ENCODE results near the gene IARS2. TPM values are rescaled to one million over a fixed set of nuclear protein-coding genes. Genes with fewer than 3 reads are reported as not detected.
"Not testable (repeated sequence)": the region's sequence is repeated elsewhere in the genome, so short reads cannot be mapped to it uniquely, and the experiment has no call there.

The IARS2 gene
- total RNA-seq, 2 donors from 2014 or later = 77.7 to 93.4 TPM

DNA sequence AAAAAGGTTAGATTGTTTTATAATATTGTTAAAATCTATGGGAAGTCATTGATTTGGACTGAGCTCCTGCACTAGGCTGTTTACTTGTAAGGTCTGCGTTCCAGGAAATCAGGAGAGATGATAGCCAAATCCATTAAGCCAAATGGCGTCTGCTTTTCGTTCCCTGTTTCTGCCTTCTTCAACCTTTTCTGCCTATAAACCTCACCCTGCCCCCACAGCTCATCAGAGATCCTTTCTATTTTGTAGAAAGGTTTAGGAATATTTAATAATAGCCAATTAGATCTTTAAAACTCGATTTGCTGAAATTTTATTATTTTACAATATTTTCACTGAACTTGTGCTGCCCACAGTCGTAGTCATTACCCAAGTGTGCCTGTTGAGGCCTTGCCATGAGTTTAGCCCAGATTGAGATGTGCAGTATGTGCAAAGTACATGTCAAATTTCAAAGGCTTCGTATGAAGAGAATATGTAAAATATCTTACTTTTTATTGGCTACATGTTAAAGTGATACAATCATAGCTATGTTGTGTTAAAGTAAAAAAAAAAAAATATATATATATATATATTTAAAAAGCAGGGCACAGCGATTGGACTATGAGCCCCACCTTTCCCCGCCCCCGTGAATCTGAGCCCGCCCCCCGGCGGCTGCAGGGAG, 444 bp upstream of the IARS2 start:
- ATAC-seq (no peak), DNase-seq (no peak)
- intact Hi-C loops (cut with DNase I, micrococcal nuclease) = loop anchor here in 1 of 2 donors (5.0 kb wide), 1 partner anchor 46 kb away; the partner anchor contains the start of gene EPRS1

DNA sequence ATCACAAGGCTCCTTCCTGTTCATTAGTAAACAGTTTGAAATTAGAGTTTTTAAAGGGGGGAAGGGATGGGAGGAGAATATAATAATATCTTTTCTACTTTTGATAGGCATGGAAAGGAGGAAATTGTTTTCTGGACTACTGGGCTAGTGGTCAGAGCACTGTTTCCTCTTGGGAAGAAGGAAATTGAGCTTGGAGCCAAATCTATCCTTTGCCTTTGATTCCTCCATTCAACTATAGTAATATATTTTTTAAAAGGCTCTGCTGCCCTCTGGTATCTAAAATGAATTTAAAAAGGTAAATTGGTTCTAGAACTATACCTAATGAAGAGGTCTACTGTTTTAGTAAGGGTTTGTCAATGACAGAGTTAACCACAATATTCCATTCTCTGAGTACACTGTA, 5.9 kb downstream of the IARS2 start:
- DNase-seq = no peak
- intact Hi-C loops (cut with DNase I, micrococcal nuclease) = no loop called here
- ATAC-seq = no peak

DNA sequence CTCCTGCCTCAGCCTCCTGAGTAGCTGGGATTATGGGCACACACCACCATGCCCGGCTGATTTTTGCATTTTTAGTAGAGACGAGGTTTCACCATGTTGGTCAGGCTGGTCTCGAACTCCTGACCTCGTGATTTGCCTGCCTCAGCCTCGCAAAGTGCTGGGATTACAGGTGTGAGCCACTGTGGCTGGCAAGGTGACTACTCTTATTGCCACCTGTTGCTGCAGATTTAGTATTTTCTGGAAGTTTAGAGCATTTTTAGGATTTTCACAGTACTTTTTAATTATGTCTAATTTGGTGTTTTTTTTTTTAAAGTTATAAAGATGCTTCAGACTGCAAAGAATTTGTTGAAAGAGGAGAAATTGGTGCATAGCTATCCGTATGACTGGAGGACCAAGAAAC, 16.5 kb downstream of the IARS2 start:
- intact Hi-C loops (cut with DNase I, micrococcal nuclease); ATAC-seq; DNase-seq: not testable (repeated sequence)

DNA sequence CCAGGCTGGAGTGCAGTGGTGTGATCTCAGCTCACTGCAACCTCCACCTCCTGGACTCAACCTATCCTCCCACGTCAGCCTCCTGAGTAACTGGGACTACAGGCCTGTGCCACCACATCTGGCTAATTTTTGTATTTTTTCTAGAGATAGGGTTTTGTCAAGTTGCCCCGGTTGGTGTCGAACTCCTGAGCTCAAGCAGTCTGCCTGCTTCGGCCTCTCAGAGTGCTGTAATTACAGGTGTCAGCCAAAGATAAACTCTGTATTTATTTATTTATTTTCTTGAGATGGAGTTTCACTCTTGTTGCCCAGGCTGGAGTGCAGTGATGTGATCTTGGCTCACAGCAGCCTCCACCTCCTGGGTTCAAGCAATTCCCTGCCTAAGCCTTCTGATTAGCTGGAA, 18.7 kb downstream of the IARS2 start:
- ATAC-seq; intact Hi-C loops (cut with DNase I, micrococcal nuclease); DNase-seq: not testable (repeated sequence)

DNA sequence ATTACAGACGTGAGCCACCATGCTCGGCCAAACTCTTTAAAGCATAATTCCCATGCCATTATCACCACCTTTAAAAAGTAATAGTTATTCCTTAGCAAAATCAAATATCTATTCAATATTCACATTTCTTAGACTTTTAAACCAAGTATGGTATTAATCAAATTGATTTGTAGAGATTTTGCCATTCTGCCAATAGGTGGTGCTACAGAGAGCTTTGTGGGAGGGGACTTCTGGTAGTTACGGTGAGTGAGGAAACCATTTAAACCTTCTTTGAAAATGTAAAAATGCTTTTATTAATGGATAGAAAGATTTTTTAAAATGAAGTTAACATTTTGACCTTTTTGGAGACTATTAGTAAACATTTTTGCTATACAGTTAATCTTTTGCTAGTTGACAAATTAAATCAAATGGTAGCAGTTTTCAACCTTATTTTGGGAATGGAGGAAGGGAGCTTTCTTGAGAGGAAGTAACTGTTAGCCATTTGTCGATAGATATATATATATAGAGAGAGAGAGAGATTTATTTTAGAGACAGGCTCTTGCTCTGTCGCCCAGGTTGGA, 19.3 kb downstream of the IARS2 start:
- intact Hi-C loops (cut with DNase I, micrococcal nuclease) = no loop called here
- ATAC-seq (peak; percentile 47), DNase-seq (no peak)

DNA sequence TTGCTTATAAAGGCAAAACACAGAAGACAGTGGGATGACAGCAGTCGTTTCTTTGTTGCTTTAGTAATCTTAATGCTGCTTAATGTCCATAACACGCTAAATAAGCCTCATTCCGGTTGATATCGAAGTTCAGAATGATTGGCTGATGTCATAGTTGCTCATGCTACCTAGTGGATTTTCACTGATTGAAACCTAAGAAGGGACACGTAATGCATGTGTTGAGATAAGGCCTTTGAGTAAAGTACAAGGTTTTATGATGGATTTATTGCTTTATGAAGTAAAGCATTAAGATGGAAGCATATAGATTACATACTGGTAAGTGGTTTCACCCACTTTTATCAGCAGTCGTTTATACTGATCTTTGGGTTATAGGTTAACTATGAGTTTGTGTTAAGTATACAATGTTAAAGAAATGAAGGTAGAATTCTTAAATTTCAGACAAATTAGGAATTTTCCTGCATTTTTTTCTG, 25.1 kb downstream of the IARS2 start:
- intact Hi-C loops (cut with DNase I, micrococcal nuclease) = no loop called here
- DNase-seq (no peak), ATAC-seq (peak; percentile 82)

DNA sequence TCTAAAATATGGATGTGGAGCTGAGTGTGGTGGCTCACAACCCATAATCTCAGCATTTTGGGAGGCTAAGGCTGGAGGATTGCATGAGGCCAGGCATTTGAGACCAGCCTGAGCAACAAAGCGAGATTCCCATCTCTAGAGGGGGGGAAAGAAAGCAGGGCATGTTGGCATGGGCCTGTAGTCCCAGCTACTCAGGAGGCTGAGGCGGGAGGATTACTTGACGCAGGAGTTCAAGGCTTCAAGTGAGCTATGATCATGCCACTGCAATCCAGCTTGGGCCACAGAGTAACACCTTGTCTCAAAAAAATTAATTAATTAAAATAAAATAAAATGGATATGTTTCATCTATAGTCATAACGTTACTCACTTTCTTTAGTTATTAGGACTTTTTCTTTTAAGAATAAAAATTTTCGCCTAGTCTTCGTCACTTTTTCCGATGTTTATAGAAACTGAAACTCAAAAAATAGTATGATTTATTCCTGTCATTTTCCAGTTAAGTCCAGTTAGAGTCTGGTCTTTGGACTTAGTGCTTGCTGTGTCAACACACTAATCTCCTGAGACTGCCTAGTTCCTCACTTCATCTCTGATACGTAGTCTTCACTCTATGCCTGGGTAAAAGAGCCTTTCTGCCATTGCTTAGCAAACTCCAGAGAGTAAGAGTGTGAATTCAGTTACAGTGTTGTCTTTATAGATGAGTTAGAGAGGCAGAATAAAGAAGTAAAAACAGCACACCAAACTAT, 28.0 kb downstream of the IARS2 start:
- intact Hi-C loops (cut with DNase I, micrococcal nuclease) = no loop called here
- ATAC-seq = peak; percentile 84
- peak in 1 of 2 donors; percentile 33 for DNase-seq

DNA sequence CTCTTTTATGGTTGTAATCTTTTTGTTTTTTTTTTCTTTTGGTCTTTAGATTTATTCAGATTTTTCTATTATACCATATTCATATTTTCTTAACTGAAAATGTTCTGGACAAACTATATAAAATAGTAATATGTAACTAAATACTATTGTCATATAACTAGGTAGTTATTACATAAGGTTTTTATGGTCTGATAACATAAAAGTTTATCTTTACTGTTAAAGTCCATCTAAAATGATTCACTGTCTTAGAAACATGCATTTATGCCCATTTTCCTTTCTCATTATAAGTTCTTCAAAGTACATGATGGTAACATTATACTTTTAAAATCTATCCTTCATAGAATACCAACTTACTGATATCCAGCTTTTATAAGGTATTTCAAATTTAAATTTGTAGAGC, 29.1 kb downstream of the IARS2 start:
- ATAC-seq = peak; percentile 29
- intact Hi-C loops (cut with DNase I, micrococcal nuclease) = no loop called here
- no peak for DNase-seq

DNA sequence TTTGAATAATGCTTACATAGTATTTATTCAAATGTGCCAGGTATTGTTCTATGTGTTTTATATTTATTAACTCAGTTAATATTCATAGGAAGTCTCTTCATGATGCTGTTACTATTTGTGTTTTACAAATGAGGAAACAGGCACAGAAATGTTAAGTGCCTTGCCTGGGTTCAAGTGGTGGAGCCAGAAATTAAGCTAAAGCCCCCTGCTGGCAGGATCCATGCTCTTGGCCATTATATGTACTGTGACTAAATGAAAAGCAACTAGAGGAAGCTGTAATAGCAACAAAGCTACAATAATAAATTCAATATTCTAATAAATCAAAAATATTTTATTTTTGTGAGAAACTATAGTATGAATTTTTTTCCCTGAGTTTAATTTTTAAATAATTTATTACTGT, 30.0 kb downstream of the IARS2 start:
- intact Hi-C loops (cut with DNase I, micrococcal nuclease) = no loop called here
- DNase-seq (peak in 1 of 2 donors; percentile 36), ATAC-seq (no peak)

DNA sequence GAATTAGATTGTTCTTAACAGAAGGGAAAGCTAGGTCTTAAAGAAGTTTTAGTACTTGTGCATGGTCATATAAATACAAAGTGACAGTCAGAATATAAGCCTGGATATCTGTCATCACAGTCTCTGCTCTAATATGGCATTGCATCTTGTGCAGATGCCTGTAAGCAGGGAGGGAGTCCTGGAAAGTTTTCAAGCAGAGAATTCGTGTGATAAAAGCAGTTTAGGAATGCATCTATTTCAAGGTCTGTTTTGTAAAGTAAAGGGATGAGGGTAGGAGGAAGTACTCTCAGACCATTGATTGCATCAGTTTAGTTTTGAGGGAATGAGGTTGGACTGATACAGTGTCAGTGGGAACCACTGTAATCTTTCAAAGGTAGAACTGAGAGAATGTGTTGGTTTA, 30.6 kb downstream of the IARS2 start:
- DNase-seq (no peak), ATAC-seq (no peak)
- intact Hi-C loops (cut with DNase I, micrococcal nuclease) = no loop called here

DNA sequence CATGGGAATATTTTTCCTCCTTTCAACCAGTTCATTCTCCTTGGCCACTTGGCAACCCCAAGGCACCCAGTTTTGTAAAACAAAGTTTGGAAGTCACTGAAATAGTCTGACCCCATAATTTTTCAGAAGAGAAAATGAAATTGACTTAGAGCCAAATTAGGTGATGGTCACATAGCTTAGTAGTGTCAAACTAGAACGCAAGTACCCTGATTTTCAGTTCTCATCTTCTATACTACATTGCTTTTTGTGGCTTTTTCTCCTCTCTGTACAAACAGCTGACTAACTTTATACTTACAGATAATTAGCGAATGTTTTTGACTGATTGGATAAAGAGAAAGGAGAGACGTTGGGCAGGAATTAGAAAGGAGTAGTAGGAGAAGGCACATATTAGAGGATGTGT, 33.1 kb downstream of the IARS2 start:
- intact Hi-C loops (cut with DNase I, micrococcal nuclease) = no loop called here
- DNase-seq = no peak
- ATAC-seq = no peak

DNA sequence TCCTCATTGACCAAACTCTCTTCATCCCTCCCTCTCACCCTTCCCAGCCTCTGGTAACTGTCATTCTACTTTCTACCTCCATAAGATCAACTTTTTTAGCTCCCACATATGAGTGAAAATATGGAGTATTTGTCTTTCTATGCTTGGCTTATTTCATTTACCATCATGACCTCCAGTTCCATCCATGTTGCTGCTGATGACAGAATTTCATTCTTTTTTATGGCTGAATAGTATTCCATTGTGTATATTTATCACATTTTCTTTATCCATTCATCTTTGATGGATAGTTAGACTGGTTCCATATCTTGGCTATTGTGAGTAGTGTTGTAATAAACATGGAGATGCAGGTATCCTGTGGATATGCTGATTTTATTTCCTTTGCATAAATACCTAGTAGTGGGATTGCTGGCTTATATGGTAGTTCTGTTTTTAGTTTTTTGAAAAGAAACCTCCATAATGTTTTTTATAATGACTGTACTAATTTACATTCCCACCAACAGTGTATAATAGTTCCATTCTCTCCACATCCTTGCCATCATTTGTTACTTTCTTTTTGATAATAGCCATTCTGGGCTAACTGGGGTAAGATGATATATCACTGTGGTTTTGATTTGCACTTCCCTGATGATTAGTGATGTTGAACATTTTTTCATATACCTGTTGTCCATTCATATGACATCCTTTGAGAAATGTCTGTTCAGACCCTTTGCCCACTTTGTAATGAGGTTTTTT, 35.7 kb downstream of the IARS2 start:
- intact Hi-C loops (cut with DNase I, micrococcal nuclease) = no loop called here
- ATAC-seq = no peak
- DNase-seq = no peak

DNA sequence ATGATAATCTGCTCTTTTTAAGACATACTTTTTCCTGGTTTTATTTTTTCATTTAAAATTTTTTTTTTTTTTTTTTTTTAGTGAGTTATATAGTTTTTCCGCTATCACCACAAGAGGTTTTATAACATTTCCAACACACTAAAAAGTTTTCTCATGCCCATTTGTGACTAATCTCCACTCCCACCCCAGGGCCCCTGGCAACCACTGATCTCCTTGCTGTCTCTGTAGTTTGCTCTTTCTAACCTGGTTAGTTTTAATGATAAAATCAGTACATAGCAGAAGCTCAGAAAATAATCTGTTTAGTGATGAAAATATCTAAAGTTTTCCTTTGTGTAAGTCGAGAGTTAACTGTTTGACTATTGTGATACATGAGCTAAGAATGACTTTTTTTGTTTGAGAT, 41.8 kb downstream of the IARS2 start:
- intact Hi-C loops (cut with DNase I, micrococcal nuclease) = no loop called here
- ATAC-seq = no peak
- no peak for DNase-seq

DNA sequence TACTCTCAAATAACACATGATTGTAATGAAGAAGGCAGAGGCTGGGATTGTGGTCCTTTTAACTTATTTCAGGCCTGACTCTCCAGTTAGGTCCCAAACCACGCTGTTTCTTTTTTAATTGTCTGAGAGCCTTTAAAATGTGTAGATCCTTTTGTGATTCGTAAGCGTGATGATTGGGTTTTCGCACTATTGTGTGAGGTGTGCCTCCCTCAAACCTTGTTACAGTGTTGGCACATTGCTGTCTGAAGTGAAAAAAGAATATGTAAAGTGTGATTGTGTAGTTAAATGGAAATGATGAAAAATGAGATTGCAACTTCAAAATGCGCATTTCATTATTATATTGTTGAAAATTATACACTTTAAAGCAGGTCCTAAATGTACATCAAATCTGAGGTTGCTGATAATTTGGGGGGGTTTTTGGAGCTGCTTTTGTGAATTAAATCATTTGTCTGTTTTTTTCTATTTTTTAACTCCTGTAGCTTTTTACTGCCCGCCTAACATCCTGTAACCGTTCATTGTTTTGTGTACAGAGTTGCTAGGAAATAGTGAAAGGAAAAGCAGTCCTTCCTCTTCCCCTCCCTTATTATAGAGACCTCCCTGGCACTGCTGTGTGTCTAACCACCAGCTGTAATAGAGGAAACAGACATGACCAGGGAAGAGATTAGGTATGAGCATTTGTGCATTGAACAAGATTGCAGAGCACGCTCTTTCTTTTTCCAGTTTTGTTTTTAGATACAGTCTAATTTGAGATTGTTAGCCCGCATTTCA, 43.3 kb downstream of the IARS2 start:
- intact Hi-C loops (cut with DNase I, micrococcal nuclease) = no loop called here
- ATAC-seq = peak; percentile 97
- DNase-seq = no peak

DNA sequence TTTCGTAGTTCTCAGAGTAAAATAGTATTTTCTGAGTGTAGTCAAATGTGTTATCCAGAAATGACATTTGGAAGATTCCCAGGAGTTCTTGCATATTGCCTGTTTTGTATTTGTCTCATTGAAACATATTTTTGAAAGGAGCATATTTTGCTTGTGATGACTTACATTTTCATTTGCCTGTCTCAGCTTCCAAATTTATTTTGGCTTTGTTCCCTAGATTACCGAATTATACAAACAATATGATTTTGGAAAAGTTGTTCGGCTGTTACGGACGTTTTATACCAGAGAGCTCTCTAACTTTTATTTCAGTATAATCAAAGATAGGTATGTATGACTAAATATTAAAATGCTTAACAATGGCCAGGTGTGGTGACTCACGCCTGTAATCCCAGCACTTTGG, 46.0 kb downstream of the IARS2 start:
- intact Hi-C loops (cut with DNase I, micrococcal nuclease) = no loop called here
- ATAC-seq = no peak
- no peak for DNase-seq

DNA sequence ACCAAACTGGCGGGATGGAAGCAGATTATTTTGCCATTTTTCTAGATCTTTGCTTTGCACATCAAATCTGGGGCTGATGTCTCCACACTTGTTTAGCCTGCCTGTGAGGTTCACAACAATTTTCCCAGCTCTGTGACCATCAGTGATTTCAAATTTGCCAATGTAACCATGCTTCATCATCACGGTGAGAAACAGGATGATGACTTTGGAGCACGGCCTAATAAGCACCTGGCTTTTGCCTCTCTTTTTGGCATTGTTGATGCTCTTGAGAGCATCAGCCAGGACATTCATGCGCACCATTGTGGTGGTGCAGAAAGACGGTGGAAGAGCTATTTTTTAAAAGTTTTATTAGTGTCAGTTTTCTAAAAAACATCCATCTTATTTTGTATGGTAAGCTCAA, 50.1 kb downstream of the IARS2 start:
- DNase-seq = no peak
- intact Hi-C loops (cut with DNase I, micrococcal nuclease) = no loop called here
- no peak for ATAC-seq

DNA sequence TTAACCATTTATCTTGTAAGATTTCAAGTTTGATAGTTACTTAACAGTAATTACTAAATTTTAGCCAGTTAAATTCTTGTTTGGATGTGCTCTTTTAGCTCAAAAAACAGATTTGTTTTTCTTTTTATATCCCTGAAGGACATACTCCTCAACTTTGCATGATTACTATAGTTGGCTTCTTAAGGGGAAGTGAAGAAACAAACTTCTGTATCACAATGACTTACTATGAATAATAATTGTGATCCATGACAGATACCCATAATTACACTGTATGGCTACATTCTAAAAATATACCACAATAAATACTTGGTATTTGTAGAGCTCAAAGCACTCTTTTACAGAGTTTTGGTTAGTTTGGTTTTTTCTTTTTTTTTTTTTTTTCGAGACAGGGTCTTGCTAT, 55.8 kb downstream of the IARS2 start:
- ATAC-seq (no peak), DNase-seq (no peak)
- intact Hi-C loops (cut with DNase I, micrococcal nuclease) = no loop called here

DNA sequence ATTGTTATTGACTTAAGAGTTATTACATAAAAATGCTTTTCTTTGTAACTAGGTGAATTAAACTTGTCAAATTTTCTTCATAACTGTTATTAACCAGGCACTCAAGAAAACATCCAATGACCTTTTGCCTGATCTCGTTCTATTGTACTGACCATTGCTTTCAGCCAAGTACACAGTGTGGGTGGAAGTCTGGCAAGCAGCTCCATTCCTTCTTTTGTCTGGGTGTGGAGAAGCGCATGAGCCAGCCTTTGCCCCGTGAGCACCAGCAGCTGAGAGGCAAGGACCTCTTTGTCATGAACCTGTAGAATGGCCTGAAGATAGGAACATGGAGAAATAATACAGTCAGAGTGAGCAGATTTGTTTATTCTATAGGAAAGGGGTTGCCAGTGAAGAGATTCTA, 57.5 kb downstream of the IARS2 start:
- no peak for DNase-seq
- intact Hi-C loops (cut with DNase I, micrococcal nuclease) = no loop called here
- ATAC-seq = peak; percentile 40

DNA sequence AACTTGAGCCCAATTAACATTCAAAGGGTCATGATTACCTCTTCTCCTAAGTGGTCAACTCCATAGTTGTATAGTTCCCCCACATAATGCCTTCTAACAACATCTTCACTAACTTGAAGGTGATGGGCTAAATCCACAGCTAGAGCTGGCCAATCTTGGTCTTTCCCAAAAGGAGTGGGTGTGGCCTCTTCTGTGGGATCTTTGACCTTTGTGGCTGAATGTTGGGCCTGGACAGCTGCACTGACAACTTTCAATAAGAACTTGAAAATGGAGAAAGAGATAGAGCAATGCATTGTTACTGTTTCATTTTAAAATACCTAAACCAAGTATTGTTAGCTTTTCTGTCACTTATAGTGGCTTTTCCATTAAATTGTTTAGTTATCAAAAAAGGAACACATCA, 59.2 kb downstream of the IARS2 start:
- no peak for DNase-seq
- ATAC-seq = no peak
- intact Hi-C loops (cut with DNase I, micrococcal nuclease) = no loop called here
